Ishikawa (cell line): ENCODE data around the gene PPBP.

Experiments used
- CEBPB ChIP-seq: IDR thresholded peaks from 2 replicates; pipeline ENCODE4 v1.6.1; 2012
- CREB1 ChIP-seq: IDR thresholded peaks from 2 replicates; pipeline ENCODE4 v1.6.1; 2012; ENCODE audit warnings: low read depth
- EGR1 ChIP-seq: IDR thresholded peaks from 2 replicates; pipeline ENCODE4 v1.6.1; 2012
- EP300 ChIP-seq: IDR thresholded peaks from 2 replicates; pipeline ENCODE4 v1.6.1; 2012; ENCODE audit warnings: borderline replicate concordance
- FOXM1 ChIP-seq: IDR thresholded peaks from 2 replicates; pipeline ENCODE4 v1.6.1; 2012; ENCODE audit warnings: low read depth, borderline replicate concordance
- MAX ChIP-seq: IDR thresholded peaks from 2 replicates; pipeline ENCODE4 v1.6.1; 2012
- NFIC ChIP-seq: IDR thresholded peaks from 2 replicates; pipeline ENCODE4 v1.6.1; 2012
- RAD21 ChIP-seq: IDR thresholded peaks from 2 replicates; pipeline ENCODE4 v1.6.1; 2012; ENCODE audit warnings: low read depth
- REST ChIP-seq: IDR thresholded peaks from 2 replicates; pipeline ENCODE4 v1.6.1; 2012; ENCODE audit warnings: low read depth, mild to moderate bottlenecking
- TAF1 ChIP-seq: IDR thresholded peaks from 2 replicates; pipeline ENCODE4 v1.6.1; 2012; ENCODE audit warnings: low read depth, mild to moderate bottlenecking
- TCF12 ChIP-seq: IDR thresholded peaks from 2 replicates; pipeline ENCODE4 v1.6.1; 2012; ENCODE audit warnings: low read depth
- TEAD4 ChIP-seq: IDR thresholded peaks from 2 replicates; pipeline ENCODE4 v1.6.1; 2012
- USF1 ChIP-seq: IDR thresholded peaks from 2 replicates; pipeline ENCODE4 v1.6.1; 2012
- YY1 ChIP-seq: IDR thresholded peaks from 2 replicates; pipeline ENCODE4 v1.6.1; 2012; ENCODE audit warnings: low read depth
- ZBTB7A ChIP-seq: IDR thresholded peaks from 2 replicates; pipeline ENCODE4 v1.6.1; 2012; ENCODE audit warnings: low read depth

The PPBP gene

GRCh38 chr4:73948990-73949706, 38.8 kb downstream of the PPBP start:
- no peak for TF ChIP-seq CREB1
- TF ChIP-seq ZBTB7A, result no peak
- no peak for TF ChIP-seq TCF12
- TF ChIP-seq CEBPB, result no peak
- no peak for TF ChIP-seq REST
- no peak for TF ChIP-seq TAF1
- TF ChIP-seq YY1, result no peak
- TF ChIP-seq TEAD4, result no peak
- TF ChIP-seq NFIC, result no peak

GRCh38 chr4:73948291-73948690, 39.7 kb downstream of the PPBP start:
- TF ChIP-seq EGR1 (no peak), ZBTB7A (no peak)

GRCh38 chr4:73947239-73947985, 40.6 kb downstream of the PPBP start:
- no peak for TF ChIP-seq TAF1
- TF ChIP-seq RAD21, result no peak
- TF ChIP-seq CEBPB, result no peak
- TF ChIP-seq NFIC, result no peak
- no peak for TF ChIP-seq USF1
- no peak for TF ChIP-seq FOXM1
- no peak for TF ChIP-seq EP300
- no peak for TF ChIP-seq YY1
- no peak for TF ChIP-seq ZBTB7A
- TF ChIP-seq CREB1, result no peak
- TF ChIP-seq TCF12, result no peak
- TF ChIP-seq EGR1, result no peak
- TF ChIP-seq REST, result no peak
- TF ChIP-seq MAX, result no peak

- no peak for TF ChIP-seq CREB1
- TF ChIP-seq EGR1, result no peak
Observed at GRCh38 chr4:73945674-73946449, 42.1 kb downstream of the PPBP start.

GRCh38 chr4:73945140-73945539, 42.9 kb downstream of the PPBP start:
- TF ChIP-seq TAF1 (no peak), EP300 (no peak), RAD21 (no peak), CEBPB (no peak), TEAD4 (no peak), REST (no peak), MAX (no peak), FOXM1 (no peak), NFIC (no peak), TCF12 (no peak), CREB1 (no peak), EGR1 (no peak), USF1 (no peak), YY1 (no peak), ZBTB7A (no peak)
